ENCODE measurements around the gene ADRA2A. TPM values are rescaled to one million over a fixed set of nuclear protein-coding genes. Genes with fewer than 3 reads are reported as not detected.

The ADRA2A gene
- total RNA-seq, 1 experiment from 2014 or later, result not detected

DNA sequence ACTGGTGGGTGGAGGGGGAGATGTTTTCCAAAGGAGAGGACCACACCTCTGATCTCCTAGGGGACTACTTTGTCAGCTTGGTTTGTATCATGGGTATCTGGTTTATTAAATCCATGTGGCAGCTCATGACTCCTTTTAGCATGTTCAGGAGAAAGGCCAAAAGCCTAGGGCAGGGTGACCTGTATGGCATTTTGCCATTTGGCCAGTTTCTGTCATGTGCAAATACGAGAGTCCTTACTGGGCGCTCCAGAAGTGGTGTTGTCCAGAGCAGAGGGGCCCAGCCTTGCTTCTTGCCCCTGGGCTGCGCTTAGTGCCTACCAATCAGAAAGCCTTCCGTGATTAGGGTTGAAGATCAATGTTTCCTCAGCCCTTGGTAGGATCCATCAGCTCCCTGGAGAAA is 31.0 kb downstream of the ADRA2A start:
- no peak for DNase-seq (ENCODE audit: extremely low read depth, low read depth)

- no peak for DNase-seq (ENCODE audit: extremely low read depth, low read depth)
Observed at GRCh38 chr10:111108441-111108840, 31.6 kb downstream of the ADRA2A start.

DNA sequence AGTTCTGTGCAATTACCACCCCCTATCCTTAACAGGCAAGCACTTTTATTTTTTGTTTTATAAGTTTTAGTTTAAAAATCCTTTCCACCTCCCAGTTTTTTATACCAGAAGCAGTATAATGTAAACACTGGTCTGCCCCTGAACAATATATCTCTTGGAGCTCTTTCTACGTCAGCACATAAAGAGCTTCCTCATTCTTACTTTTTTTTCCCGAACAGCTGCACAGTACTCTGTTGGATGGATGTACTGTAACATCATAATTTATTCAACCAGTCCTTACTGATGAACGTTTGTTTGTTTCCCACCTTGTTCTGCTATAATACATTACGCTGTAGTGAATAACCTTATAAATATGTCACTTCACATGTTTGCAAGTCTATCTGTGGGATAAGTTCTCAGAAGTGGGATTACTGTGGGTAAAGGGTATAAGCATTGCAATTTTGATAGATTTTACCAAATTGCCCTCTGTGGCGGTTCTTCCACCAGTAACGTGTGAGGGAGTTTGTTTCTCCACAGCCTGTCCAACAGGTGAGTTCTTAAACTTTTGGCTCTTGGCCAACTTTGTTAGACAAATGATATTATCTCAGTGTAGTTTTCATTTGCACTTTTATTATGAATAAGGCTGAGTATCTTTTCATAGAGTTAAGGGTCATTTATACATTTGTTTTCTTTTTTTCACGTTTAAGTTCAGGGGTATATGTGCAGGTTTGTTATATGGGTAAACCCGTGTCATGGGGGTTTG is 32.8 kb downstream of the ADRA2A start:
- no peak for DNase-seq (ENCODE audit: extremely low read depth, low read depth)

GRCh38 chr10:111110771-111111170 is 33.9 kb downstream of the ADRA2A start:
- no peak for DNase-seq (ENCODE audit: extremely low read depth, low read depth)

- DNase-seq (ENCODE audit: extremely low read depth, low read depth), result no peak
Observed at GRCh38 chr10:111112333-111112732, 35.5 kb downstream of the ADRA2A start.

- no peak for DNase-seq (ENCODE audit: extremely low read depth, low read depth)
Observed at GRCh38 chr10:111113238-111113960, 36.6 kb downstream of the ADRA2A start.

DNA sequence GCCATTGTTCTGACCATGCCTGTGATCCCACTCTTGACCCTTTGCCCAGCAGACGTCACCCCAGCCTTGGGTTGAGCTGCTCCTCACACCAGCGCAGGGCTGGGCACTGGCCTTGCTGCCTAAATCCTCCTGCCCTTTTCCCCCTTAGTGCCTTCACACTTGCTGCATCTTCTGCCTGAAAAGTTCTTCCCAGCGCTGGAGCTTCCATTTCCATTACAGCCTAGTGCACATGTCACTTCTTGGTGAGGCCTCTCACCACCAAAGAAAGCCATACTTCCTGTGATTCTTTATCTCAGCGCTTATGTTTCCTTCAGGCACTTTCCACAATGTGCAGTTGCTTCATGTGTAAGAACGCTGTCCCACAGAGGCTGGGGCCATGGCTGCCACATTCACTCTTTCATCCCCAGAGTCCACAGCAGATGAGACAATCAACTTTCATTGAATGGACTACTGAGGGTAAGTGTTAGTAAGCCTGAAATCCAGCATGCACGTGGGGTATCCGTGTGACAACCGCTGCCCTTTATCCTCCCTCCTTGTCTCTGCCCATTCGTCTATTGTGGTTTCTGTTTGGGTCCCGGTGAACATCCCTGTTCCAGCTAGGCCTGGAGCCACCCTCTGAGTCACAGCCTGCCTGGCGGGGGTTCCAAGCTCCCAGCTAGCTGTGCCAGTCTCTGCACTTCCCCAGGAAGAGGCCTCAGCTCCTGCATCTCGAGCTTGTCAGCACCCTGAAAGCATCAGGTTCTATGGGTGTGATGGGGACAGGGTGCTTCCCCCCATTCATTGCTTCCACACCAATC is 37.3 kb downstream of the ADRA2A start:
- no peak for DNase-seq (ENCODE audit: extremely low read depth, low read depth)

- no peak for DNase-seq (ENCODE audit: extremely low read depth, low read depth)
Observed at GRCh38 chr10:111114758-111115500, 38.1 kb downstream of the ADRA2A start.

- DNase-seq (ENCODE audit: extremely low read depth, low read depth), result no peak
Observed at GRCh38 chr10:111116211-111116610, 39.4 kb downstream of the ADRA2A start.

DNA sequence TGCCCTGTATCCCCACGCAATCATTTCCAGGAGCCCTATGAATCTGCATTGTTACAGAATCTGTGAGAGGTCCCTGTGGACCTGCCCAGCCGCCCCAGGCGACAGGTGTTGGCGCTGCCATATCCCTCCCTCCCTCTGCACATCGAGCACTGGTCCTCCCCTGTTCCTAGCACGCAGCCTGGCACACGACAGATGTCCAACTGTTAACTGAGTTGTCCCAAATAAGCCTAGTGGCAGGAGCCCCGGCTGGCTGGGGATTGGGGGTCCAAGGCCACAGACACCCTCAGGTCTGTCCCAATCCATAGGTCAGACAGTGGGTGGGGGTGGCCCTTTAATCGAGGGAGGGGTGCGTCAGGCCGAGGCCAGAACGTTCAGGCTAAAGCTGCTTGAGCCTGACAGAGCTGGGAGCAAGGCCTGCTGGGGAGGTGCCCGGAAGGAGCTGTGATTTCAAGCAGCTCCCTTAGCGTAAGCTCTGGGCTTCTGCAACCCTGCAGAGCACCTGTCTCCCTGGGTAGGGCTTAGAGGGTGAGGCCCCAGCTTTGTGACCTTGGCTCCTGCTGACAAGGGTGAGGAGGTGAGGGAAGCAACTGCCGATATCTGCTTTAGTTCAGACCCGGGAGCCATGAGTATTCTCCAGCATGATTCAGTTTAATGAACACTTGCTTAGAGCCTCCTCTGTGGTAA is 40.1 kb downstream of the ADRA2A start:
- DNase-seq (ENCODE audit: extremely low read depth, low read depth), result no peak

- DNase-seq (ENCODE audit: extremely low read depth, low read depth), result no peak
Observed at GRCh38 chr10:111117528-111118277, 40.9 kb downstream of the ADRA2A start.

DNA sequence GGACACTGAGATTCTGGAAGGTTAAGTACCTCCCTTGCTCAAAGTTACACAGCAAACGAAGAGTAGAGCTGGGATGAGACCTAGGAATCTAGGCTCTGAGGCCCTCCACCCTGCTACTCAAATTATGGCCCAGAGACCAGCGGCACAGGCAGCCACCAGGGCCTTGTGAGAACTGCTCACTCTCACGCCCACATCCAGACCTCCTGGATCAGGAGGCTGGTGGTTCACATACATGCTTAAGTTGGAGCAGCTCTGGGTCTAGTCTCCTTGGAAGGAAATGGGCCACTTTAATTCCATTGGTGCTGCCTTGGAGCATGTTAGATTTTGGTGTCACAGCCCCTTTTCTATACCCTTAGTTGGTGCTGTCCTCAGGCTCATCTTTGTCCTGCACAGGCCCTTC is 41.9 kb downstream of the ADRA2A start:
- DNase-seq (ENCODE audit: extremely low read depth, low read depth), result no peak

DNA sequence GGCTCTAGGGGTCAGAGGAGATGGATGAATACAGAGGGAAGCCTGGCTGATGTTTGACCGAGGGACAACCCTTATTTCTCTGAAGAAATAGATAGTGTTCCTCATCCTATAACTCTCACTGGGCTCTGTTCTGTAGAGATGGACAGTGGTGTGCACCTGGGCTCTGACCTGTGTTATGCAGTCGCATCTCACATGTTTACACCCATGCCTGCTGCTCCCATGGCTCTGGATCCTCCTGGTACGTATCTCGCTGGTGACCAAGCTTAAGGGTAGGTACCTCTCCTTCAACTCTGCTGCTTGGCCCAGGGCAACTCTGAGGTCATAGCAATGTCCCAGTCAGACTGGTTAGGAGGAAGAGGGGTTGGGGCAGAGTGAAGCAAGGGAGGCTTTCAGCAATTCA is 42.8 kb downstream of the ADRA2A start:
- no peak for DNase-seq (ENCODE audit: extremely low read depth, low read depth)

DNA sequence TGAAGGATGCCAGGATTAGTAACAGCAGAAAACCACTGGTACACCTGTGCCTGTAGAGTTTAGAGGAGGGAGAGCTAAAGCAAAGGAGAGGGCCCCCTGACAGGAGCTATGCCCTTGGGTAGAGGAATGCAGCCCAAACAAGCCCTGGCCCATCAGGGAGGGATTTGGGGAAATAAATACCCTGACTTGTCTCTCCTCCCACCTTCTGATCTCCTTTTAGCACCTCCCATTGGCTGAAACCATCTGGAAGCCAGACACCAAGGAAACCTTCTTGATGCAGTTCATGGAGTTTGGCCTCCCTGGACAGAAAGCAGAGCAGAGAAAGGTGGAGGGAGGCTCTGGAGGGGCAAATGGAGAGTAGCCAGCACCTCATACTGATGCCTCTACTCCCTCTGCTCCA is 45.3 kb downstream of the ADRA2A start:
- DNase-seq (ENCODE audit: extremely low read depth, low read depth), result no peak

GRCh38 chr10:111123883-111124282 is 47.1 kb downstream of the ADRA2A start:
- no peak for DNase-seq (ENCODE audit: extremely low read depth, low read depth)

DNA sequence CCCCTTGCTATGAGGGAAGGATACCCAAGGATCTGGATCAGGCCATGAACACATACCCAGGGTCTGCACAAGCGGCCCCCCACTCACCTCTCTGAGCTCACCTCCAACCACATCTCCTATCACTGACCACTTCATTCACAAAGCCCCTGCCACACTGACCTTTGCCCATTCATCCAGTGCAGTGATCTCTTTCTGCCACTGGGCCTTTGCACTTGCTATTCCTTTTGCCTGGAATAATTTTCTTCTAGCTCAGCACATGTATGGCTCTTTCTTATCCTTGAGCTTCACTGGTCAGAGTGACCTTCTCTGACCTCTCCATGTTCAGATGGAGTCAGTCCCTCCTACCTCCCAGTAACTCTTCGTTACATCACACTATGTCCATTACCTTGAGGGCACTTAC is 48.3 kb downstream of the ADRA2A start:
- no peak for DNase-seq (ENCODE audit: extremely low read depth, low read depth)

- no peak for DNase-seq (ENCODE audit: extremely low read depth, low read depth)
Observed at GRCh38 chr10:111126077-111126476, 49.2 kb downstream of the ADRA2A start.

GRCh38 chr10:111127081-111127848 is 50.4 kb downstream of the ADRA2A start:
- no peak for DNase-seq (ENCODE audit: extremely low read depth, low read depth)
